Measurements from ENCODE around the gene HSPB9. TPM values are rescaled to one million over a fixed set of nuclear protein-coding genes. Genes with fewer than 3 reads are reported as not detected.

HSPB9 gene
- total RNA-seq, 2 experiments from 2014 or later = not detected

GRCh38 chr17:42111265-42111636 is 11.4 kb upstream of the HSPB9 start:
- Mint-ChIP-seq H3K9me3 (no peaks in the 10 kb centered on the region), H3K27ac (peak overlapping the region; percentile 87), H3K36me3 (ENCODE audit: low read depth) (peaks cover 16% of the 10 kb centered on the region), H3K4me3 (peak overlapping the region; percentile 25), H3K4me1 (ENCODE audit: low read depth) (peaks cover 47% of the 10 kb centered on the region), H3K27me3 (no peaks in the 10 kb centered on the region)
- Histone ChIP-seq H3K9me3 (ENCODE audit: control insufficient read depth in 1 of 2, insufficient read depth in 1 of 2, low read length in 2 of 2) (no peaks in the 10 kb centered on the region), H3K36me3 (ENCODE audit: insufficient read depth, low read length) (peaks cover 30% of the 10 kb centered on the region), H3K27me3 (ENCODE audit: control insufficient read depth in 1 of 2, insufficient read depth in 2 of 2, low read length in 2 of 2) (no peaks in the 10 kb centered on the region), H3K4me1 (ENCODE audit: insufficient read depth, low read length) (peaks cover 53% of the 10 kb centered on the region), H3K4me3 (ENCODE audit: low read length) (peak overlapping the region; percentile 58), H3K27ac (ENCODE audit: low read depth in 1 of 2, low read length in 2 of 2) (no peak overlapping the region)
- intact Hi-C loops (cut with DNase I, micrococcal nuclease) = loop anchor here in 1 of 2 experiments (5.0 kb wide), 1 partner anchor 189 kb away; no protein-coding TSS in a partner anchor
- CTCF ChIA-PET = interaction anchor here (0.7 to 2.0 kb wide), 2 partner anchors 11 to 91 kb away, joined by 3 to 10 read pairs; partner anchors contain the start of genes HSPB9 and NKIRAS2
- no peak for DNase-seq
- POLR2A ChIA-PET = interaction anchor here (1.7 to 4.4 kb wide), 6 partner anchors 9 to 420 kb away, joined by 5 to 43 read pairs (median 10); partner anchors contain the start of genes CNP, DNAJC7, KAT2A and STAT3
- no peak for TF ChIP-seq CTCF (IDR thresholded peaks at IDR 0.05)
- ATAC-seq (ENCODE audit: poor library complexity) = no peak

- H3K4me3 Mint-ChIP-seq = peak overlapping the region; percentile 92
- peaks cover 54% of the 10 kb centered on the region for H3K4me1 Mint-ChIP-seq (ENCODE audit: low read depth)
- peak overlapping the region; percentile 58 for H3K4me3 ChIP-seq (ENCODE audit: low read length)
Measured at GRCh38 chr17:42111871-42112551, 10.6 kb upstream of the HSPB9 start.

More at GRCh38 chr17:42111871-42112551, 10.6 kb upstream of the HSPB9 start:
- DNase-seq (peak in 7 of 14 experiments; percentile 9 to 69 (median 43)), ATAC-seq (ENCODE audit: poor library complexity) (peak; percentile 2)
- ChIA-PET POLR2A (interaction anchor here (1.0 to 4.4 kb wide), 16 partner anchors 9 to 497 kb away, joined by 4 to 43 read pairs (median 6); partner anchors contain the start of genes CNP, DNAJC7, GHDC and KAT2A), CTCF (interaction anchor here (0.7 to 2.0 kb wide), 4 partner anchors 10 to 92 kb away, joined by 3 to 10 read pairs (median 6); partner anchors contain the start of genes HSPB9 and NKIRAS2)
- Mint-ChIP-seq H3K9me3 (no peaks in the 10 kb centered on the region), H3K27me3 (no peaks in the 10 kb centered on the region), H3K27ac (peak overlapping the region; percentile 87), H3K36me3 (ENCODE audit: low read depth) (peaks cover 22% of the 10 kb centered on the region)
- TF ChIP-seq CTCF (IDR thresholded peaks at IDR 0.05) = no peak
- H3K27me3 ChIP-seq (ENCODE audit: control insufficient read depth in 1 of 2, insufficient read depth in 2 of 2, low read length in 2 of 2) = no peaks in the 10 kb centered on the region
- no peaks in the 10 kb centered on the region for H3K9me3 ChIP-seq (ENCODE audit: control insufficient read depth in 1 of 2, insufficient read depth in 1 of 2, low read length in 2 of 2)
- H3K4me1 ChIP-seq (ENCODE audit: insufficient read depth, low read length) = peaks cover 55% of the 10 kb centered on the region
- intact Hi-C loops (cut with DNase I, micrococcal nuclease) = loop anchor here in 1 of 2 experiments (5.0 kb wide), 1 partner anchor 190 kb away; no protein-coding TSS in a partner anchor
- peaks cover 31% of the 10 kb centered on the region for H3K36me3 ChIP-seq (ENCODE audit: insufficient read depth, low read length)
- H3K27ac ChIP-seq (ENCODE audit: low read depth in 1 of 2, low read length in 2 of 2) = peak overlapping the region; percentile 59 to 79

Measured in CD4-positive, alpha-beta T cell (primary cell).